PFSK-1 (cell line): Measurements from ENCODE around the gene CNR1.

Experiments
- FOXP2 ChIP-seq: optimal IDR thresholded peaks from 2 replicates; pipeline ENCODE3; 2011; ENCODE audit warnings: borderline replicate concordance, control low read depth, inconsistent platforms; ENCODE audit not compliant: insufficient read depth; ENCODE audit errors: extremely low read length, extremely low read depth
- POLR2AphosphoS5 ChIP-seq: IDR thresholded peaks from 2 replicates; pipeline ENCODE4 v1.6.1; 2012; ENCODE audit warnings: low read depth, mild to moderate bottlenecking, control low read depth, low read length, moderate library complexity
- SIN3A ChIP-seq: IDR thresholded peaks from 2 replicates; pipeline ENCODE4 v1.6.1; 2012; ENCODE audit warnings: mild to moderate bottlenecking, low read length, moderate library complexity, borderline replicate concordance; ENCODE audit not compliant: insufficient read depth
- TAF1 ChIP-seq: IDR thresholded peaks from 2 replicates; pipeline ENCODE4 v1.6.1; 2012; ENCODE audit warnings: low read length, control low read depth, borderline replicate concordance; ENCODE audit not compliant: insufficient read depth
- TF ChIP-seq, protein P1 (sequence below), 2 experiments: IDR thresholded peaks; 2 replicates each; pipeline versions ENCODE4 v1.6.1 to v1.8.0; 2011 to 2012; ENCODE audit warnings: low read depth in 2 of 2, low read length in 2 of 2, control low read depth in 1 of 2, inconsistent platforms in 1 of 2, mild to moderate bottlenecking in 1 of 2, moderate library complexity in 1 of 2; ENCODE audit not compliant: insufficient read depth in 1 of 2

Gene CNR1

DNA sequence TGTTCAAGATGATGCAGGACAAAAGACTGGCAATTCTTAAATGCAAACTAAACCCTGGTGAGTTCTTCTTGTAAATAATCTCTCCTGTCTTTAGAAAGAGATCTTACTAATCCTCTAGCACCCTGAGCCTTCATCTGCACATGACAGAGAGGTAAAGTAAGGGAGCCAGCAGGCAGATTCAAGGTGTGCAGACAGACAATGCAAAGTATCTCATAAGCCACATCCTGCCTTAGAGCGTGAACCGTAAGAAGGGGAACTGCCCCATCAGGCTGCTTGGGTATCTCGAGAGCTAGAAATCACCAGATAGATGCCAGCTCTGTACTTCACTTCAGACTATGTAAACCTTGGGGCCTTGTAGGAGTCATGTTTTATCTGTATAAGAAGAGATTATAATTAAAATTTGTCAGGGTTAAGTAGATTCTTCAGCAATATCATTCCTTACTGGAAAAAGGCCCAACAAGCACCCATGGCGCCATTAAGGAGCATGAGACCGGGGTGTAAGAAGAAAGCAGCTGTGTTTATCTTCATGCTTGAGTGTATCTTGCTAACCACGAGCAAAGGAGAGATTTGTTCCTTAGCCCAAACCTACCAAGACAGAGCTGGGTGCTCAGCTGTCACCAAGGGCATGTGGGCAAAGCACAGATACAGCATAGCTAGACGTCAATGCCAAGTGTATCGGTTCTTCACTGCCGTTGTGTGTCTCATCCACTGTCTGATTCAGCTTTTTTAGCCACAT, 24.4 kb downstream of the CNR1 start:
- TF ChIP-seq SIN3A (no peak), FOXP2 (no peak), POLR2AphosphoS5 (no peak), TAF1 (no peak)
- TF ChIP-seq, protein P1, sequence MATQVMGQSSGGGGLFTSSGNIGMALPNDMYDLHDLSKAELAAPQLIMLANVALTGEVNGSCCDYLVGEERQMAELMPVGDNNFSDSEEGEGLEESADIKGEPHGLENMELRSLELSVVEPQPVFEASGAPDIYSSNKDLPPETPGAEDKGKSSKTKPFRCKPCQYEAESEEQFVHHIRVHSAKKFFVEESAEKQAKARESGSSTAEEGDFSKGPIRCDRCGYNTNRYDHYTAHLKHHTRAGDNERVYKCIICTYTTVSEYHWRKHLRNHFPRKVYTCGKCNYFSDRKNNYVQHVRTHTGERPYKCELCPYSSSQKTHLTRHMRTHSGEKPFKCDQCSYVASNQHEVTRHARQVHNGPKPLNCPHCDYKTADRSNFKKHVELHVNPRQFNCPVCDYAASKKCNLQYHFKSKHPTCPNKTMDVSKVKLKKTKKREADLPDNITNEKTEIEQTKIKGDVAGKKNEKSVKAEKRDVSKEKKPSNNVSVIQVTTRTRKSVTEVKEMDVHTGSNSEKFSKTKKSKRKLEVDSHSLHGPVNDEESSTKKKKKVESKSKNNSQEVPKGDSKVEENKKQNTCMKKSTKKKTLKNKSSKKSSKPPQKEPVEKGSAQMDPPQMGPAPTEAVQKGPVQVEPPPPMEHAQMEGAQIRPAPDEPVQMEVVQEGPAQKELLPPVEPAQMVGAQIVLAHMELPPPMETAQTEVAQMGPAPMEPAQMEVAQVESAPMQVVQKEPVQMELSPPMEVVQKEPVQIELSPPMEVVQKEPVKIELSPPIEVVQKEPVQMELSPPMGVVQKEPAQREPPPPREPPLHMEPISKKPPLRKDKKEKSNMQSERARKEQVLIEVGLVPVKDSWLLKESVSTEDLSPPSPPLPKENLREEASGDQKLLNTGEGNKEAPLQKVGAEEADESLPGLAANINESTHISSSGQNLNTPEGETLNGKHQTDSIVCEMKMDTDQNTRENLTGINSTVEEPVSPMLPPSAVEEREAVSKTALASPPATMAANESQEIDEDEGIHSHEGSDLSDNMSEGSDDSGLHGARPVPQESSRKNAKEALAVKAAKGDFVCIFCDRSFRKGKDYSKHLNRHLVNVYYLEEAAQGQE (IDR thresholded peaks at IDR 0.05; ENCODE audit: insufficient read depth in 1 of 2, low read depth in 2 of 2, low read length in 2 of 2), result no peak

DNA sequence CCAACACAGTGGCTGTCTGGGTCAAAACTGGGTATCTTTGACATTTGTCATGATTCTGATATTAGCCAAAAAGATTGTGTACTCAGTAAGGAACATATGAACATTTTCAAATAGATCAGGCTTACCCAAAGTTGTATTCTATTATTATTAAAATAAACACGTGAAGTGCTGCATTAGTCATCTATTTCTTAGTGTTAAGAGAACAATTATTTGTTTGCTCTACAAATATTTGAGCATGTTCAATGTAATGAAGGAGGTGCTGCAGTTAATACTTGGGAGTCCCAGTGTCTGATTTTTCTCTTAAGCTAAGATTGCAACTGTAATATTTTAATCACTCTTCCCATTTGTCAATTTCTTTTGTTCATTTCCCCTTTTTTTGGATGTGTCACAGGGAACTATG, 28.2 kb downstream of the CNR1 start:
- no peak for TF ChIP-seq SIN3A
- TF ChIP-seq, protein P1 (IDR thresholded peaks at IDR 0.05; ENCODE audit: insufficient read depth in 1 of 2, low read depth in 2 of 2, low read length in 2 of 2), result no peak
- no peak for TF ChIP-seq TAF1
- TF ChIP-seq FOXP2, result no peak
- TF ChIP-seq POLR2AphosphoS5, result no peak

DNA sequence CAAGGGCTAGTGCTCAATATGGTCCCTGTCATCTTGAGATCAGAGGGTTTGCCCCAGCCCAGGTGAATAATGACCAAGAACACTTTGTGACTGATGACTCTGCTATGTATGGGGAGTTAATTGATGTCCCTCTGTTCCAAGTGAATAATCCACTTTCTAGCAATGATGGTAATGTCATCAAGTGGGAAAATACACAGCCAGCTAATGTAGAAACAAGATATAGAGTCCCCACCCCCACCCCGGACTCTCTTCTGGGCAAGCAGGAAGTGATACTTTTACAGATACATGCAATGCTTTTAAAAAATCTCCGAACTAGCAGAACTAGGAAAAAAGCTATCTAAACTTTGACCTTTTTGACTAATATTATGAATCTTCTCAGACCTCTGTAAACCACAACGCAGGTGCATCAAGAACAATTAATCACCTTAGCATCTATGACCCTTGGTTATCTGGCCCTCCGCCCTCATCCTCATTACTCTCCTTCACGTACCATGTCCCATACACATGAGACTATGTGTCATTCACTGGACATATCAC, 30.5 kb downstream of the CNR1 start:
- TF ChIP-seq SIN3A (no peak), FOXP2 (no peak), POLR2AphosphoS5 (no peak), TAF1 (no peak)
- TF ChIP-seq, protein P1 (IDR thresholded peaks at IDR 0.05; ENCODE audit: insufficient read depth in 1 of 2, low read depth in 2 of 2, low read length in 2 of 2), result no peak

DNA sequence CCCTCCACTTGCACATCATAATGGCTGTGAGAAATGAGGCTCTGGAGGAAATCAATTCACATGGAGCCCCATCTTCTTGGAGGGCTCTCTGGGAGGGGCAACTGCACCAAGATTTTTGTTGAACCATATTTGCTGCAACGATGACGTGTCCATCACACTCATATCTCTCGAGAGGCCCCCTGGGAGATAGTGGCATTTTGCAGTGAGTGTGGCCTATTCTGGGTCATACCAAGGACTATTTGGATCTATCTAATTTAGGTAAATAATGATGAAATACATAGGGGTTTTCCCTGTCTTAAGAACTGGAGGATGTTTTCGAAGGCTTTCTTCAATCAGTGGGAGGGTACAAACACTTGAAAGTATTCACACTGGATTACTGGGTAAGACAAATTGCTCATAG, 31.6 kb downstream of the CNR1 start:
- no peak for TF ChIP-seq POLR2AphosphoS5
- TF ChIP-seq, protein P1 (IDR thresholded peaks at IDR 0.05; ENCODE audit: insufficient read depth in 1 of 2, low read depth in 2 of 2, low read length in 2 of 2), result no peak
- no peak for TF ChIP-seq TAF1
- no peak for TF ChIP-seq SIN3A
- TF ChIP-seq FOXP2, result no peak
